IMR-90 (cell line): Measurements from ENCODE around the gene TNFRSF1B. TPM values are rescaled to one million over a fixed set of nuclear protein-coding genes. Genes with fewer than 3 reads are reported as not detected.
A peak's percentile ranks its signal among the peaks of the same experiment; 100 is the strongest.

Experiments
- ATAC-seq: fragments of 200-7000 bp; cut with Tn5 transposase; 2 replicates; pipeline ENCODE4 v1.9.1; 2020; ENCODE audit warnings: low read depth, mild to moderate bottlenecking, moderate library complexity
- BruUV-seq: library from RNA; stranded (reverse); fragments of 400-500 nt; replicated peaks from 2 replicates; lab custom pipeline; 2021; lab: Mats Ljungman, UMichigan
- CTCF ChIA-PET: fragments of 300-600 bp; formaldehyde crosslinking; extraction: SDS; loops from one replicate; lab custom pipeline; 2021; ENCODE audit warnings: antibody characterized with exemption; lab: Yijun Ruan, JAX
- POLR2A ChIA-PET: fragments of 300-600 bp; sonication (Branson Sonifier 250); formaldehyde crosslinking; loops from one replicate; lab custom pipeline; 2022; ENCODE audit warnings: antibody characterized with exemption; ENCODE audit not compliant: unreplicated experiment; lab: Charles Lee
- DNase-seq: peaks from one replicate; pipeline ENCODE4 v3.0.0; 2013
- H2AFZ ChIP-seq: replicated peaks from 2 replicates; pipeline ENCODE3; 2013; ENCODE audit warnings: low read length, mild to moderate bottlenecking; ENCODE audit not compliant: poor library complexity
- H2AK5ac ChIP-seq: 2 replicates; pipeline ENCODE4 v1.6.1; 2013; ENCODE audit warnings: low read depth, low read length, inconsistent platforms
- H2AK9ac ChIP-seq: replicated peaks from 2 replicates; pipeline ENCODE3; 2013; ENCODE audit warnings: mild to moderate bottlenecking, low read depth, low read length, moderate library complexity; ENCODE audit not compliant: poor library complexity
- H2BK120ac ChIP-seq: 2 replicates; pipeline ENCODE4 v1.6.1; 2013; ENCODE audit warnings: low read depth, low read length, inconsistent platforms
- H2BK15ac ChIP-seq: 3 replicates; pipeline ENCODE4 v1.6.1; 2013; ENCODE audit warnings: low read depth, low read length, inconsistent platforms
- H2BK20ac ChIP-seq: 2 replicates; pipeline ENCODE4 v1.6.1; 2013; ENCODE audit warnings: low read depth, mild to moderate bottlenecking, inconsistent platforms, low read length, moderate library complexity
- H2BK5ac ChIP-seq: 2 replicates; pipeline ENCODE4 v1.6.1; 2013; ENCODE audit warnings: mild to moderate bottlenecking, low read depth, low read length, inconsistent platforms; ENCODE audit not compliant: poor library complexity, severe bottlenecking
- H3K14ac ChIP-seq: replicated peaks from 2 replicates; pipeline ENCODE4 v1.6.1; 2013; ENCODE audit warnings: low read depth, low read length, inconsistent platforms
- H3K18ac ChIP-seq: 2 replicates; pipeline ENCODE4 v1.6.1; 2013; ENCODE audit warnings: low read depth, low read length, control low read depth
- H3K23ac ChIP-seq: 2 replicates; pipeline ENCODE4 v1.6.1; 2013; ENCODE audit warnings: low read depth, low read length, inconsistent platforms
- H3K27ac ChIP-seq: 2 replicates; pipeline ENCODE4 v1.5.1; 2013; ENCODE audit warnings: mild to moderate bottlenecking, control low read depth, low read length; ENCODE audit not compliant: insufficient read depth
- H3K27me3 ChIP-seq: 2 replicates; pipeline ENCODE4 v1.6.1; 2013; ENCODE audit warnings: low read length; ENCODE audit not compliant: control insufficient read depth, insufficient read depth
- H3K36me3 ChIP-seq: 2 replicates; pipeline ENCODE4 v1.6.1; 2013; ENCODE audit warnings: low read length, mixed read lengths; ENCODE audit not compliant: control insufficient read depth, insufficient read depth
- H3K4ac ChIP-seq: 2 replicates; pipeline ENCODE4 v1.6.1; 2013; ENCODE audit warnings: low read depth, low read length, inconsistent platforms
- H3K4me1 ChIP-seq: 2 replicates; pipeline ENCODE4 v1.6.1; 2013; ENCODE audit warnings: low read length, mixed read lengths; ENCODE audit not compliant: control insufficient read depth, insufficient read depth
- H3K4me2 ChIP-seq: 2 replicates; pipeline ENCODE4 v1.6.1; 2013; ENCODE audit warnings: low read depth, mild to moderate bottlenecking, control low read depth, low read length, moderate library complexity
- H3K4me3 ChIP-seq: 2 replicates; pipeline ENCODE4 v1.5.1; 2013; ENCODE audit warnings: low read depth, mild to moderate bottlenecking, control low read depth, low read length, moderate library complexity; ENCODE audit not compliant: insufficient read depth
- H3K56ac ChIP-seq: 2 replicates; pipeline ENCODE4 v1.6.1; 2013; ENCODE audit warnings: low read length, inconsistent platforms; ENCODE audit not compliant: insufficient read depth; ENCODE audit errors: extremely low read depth
- H3K79me1 ChIP-seq, 2 experiments: 2 replicates each; pipeline ENCODE4 v1.6.1; 2013; ENCODE audit warnings: low read length in 2 of 2, inconsistent platforms in 1 of 2, low read depth in 1 of 2
- H3K9ac ChIP-seq: 2 replicates; pipeline ENCODE4 v1.6.1; 2013; ENCODE audit warnings: low read depth, low read length, control low read depth
- H3K9me1 ChIP-seq: 2 replicates; pipeline ENCODE4 v1.6.1; 2013; ENCODE audit warnings: low read length, inconsistent platforms; ENCODE audit not compliant: insufficient read depth
- H3K9me3 ChIP-seq: 2 replicates; pipeline ENCODE4 v1.6.1; 2013; ENCODE audit warnings: low read length; ENCODE audit not compliant: control insufficient read depth, insufficient read depth
- H4K20me1 ChIP-seq: 2 replicates; pipeline ENCODE4 v1.6.1; 2013; ENCODE audit warnings: low read length, inconsistent platforms; ENCODE audit not compliant: insufficient read depth
- H4K5ac ChIP-seq: 2 replicates; pipeline ENCODE4 v1.6.1; 2013; ENCODE audit warnings: mild to moderate bottlenecking, low read depth, low read length, control low read depth
- H4K8ac ChIP-seq, 2 experiments: 2 replicates each; pipeline ENCODE4 v1.6.1; 2013; ENCODE audit warnings: low read depth in 2 of 2, low read length in 2 of 2, control low read depth in 1 of 2, inconsistent platforms in 1 of 2
- H4K91ac ChIP-seq: 2 replicates; pipeline ENCODE4 v1.6.1; 2013; ENCODE audit warnings: low read depth, low read length, inconsistent platforms; ENCODE audit not compliant: insufficient read depth
- CEBPB ChIP-seq: IDR thresholded peaks from 2 replicates; pipeline ENCODE4 v1.6.1; 2012; ENCODE audit warnings: low read depth, low read length, improper control_type of control experiment
- CHD1 ChIP-seq: IDR thresholded peaks from 2 replicates; pipeline ENCODE4 v1.6.1; 2012; ENCODE audit warnings: low read depth, low read length, improper control_type of control experiment
- FOS ChIP-seq: fragments of 150-350 bp; IDR thresholded peaks from 2 replicates; pipeline ENCODE4 v1.6.1; 2016; ENCODE audit warnings: low read depth, low read length
- MAZ ChIP-seq: IDR thresholded peaks from 2 replicates; pipeline ENCODE4 v1.6.1; 2012; ENCODE audit warnings: low read depth, mild to moderate bottlenecking, low read length, improper control_type of control experiment, moderate library complexity, borderline replicate concordance
- RCOR1 ChIP-seq: IDR thresholded peaks from 2 replicates; pipeline ENCODE4 v1.6.1; 2012; ENCODE audit warnings: mild to moderate bottlenecking, low read length, improper control_type of control experiment; ENCODE audit not compliant: insufficient replicate concordance
- WGBS, 2 experiments: methylation state at CpG; one replicate each; pipeline versions ENCODE4 v1.1.5 to v1.1.7; 2013; ENCODE audit warnings: missing lambda C conversion rate in 2 of 2; ENCODE audit not compliant: insufficient read length in 1 of 2; ENCODE audit errors: extremely low coverage in 2 of 2; 5-methylcytosine and 5-hydroxymethylcytosine counted together
- dilution Hi-C: fragments of 300-500 bp; cut with HindIII; formaldehyde crosslinking; loops from one replicate; pipeline ENCODE4 v1.14.3; 2018; ENCODE audit warnings: low sequenced_read_pairs; ENCODE audit not compliant: unreplicated experiment
- in situ Hi-C: fragments of 300-500 bp; cut with MboI; formaldehyde crosslinking; loops from 3 replicates; pipeline ENCODE4 v1.14.3; 2019; ENCODE audit warnings: low sequenced_read_pairs, inconsistent platforms, mixed read lengths
- intact Hi-C: fragments of 100-400 bp; cut with micrococcal nuclease; formaldehyde crosslinking; loops from 2 replicates; pipeline ENCODE4 v1.10.0; 2022
- polyA plus RNA-seq, 3 experiments: library from polyadenylated mRNA; depleted of rRNA; stranded (reverse); fragments of >200 nt; gene quantifications; 2 replicates each; pipeline ENCODE4 v1.2.3, GENCODE V29; 2012; ENCODE audit warnings: low replicate concordance in 1 of 3
- total RNA-seq: library from RNA; depleted of rRNA; stranded (reverse); fragments of >200 nt; gene quantifications from 2 replicates; pipeline ENCODE4 v1.2.3, GENCODE V29; 2012

TNFRSF1B gene
- total and polyA plus RNA-seq, 2 of the 4 experiments (the other 2 are of a cell fraction), result 4.3 to 8.9 TPM

DNA sequence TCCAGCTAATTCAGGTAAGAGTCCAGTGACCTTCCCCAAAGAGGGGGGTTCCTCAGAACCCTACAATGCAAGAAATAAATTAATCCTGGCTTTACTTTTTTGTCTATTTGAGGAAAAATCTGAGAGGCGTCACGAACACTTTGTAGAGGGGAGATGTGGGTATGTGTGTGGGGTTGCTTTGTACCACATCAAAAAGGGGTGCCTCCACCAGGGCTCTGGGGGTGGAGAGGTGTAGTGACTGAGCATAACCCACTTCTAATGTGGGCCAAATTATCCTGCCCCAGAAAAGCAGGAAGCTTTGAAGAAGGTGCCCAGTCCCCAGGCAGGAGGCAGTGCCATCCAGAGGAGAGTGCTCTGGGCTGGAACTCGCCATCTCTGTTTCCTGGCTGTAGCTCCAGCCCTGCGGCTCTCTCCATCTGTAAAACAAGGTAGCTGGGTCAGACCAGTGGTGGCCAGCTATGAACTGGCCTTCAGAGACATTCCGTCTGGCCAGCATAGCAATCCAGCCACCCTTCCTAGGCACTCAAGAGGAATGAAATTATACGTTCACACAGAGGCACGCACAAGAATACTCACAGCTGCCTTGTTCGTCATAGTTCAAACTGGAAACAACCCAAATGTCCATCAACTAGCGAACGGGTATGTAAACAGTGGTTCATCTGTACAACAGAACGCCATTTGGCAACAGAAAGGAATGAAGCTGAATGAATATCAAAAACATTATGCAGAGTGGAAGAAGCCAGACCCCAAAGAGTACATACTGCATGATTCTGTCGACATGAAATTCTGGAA lies 45.4 kb upstream of the TNFRSF1B start:
- dilution Hi-C loops, result no loop called here
- Histone ChIP-seq H2BK15ac (peak overlapping the region; percentile 17; the same call in 1 of the 3 replicates), H3K9ac (peak overlapping the region; percentile 50; the same call in 1 of the 2 replicates), H3K23ac (peak overlapping the region; percentile 66; the same call in 1 of the 2 replicates), H3K9me3 (no peaks in the 10 kb centered on the region), H3K4me1 (peaks cover 13% of the 10 kb centered on the region), H3K9me1 (no peaks in the 10 kb centered on the region), H2AK5ac (peak overlapping the region; percentile 1; the same call in 1 of the 2 replicates), H3K4ac (peak overlapping the region; percentile 58), H3K27ac (peak overlapping the region; percentile 94), H3K4me2 (peak overlapping the region; percentile 68), H3K36me3 (no peaks in the 10 kb centered on the region), H2AK9ac (no peak overlapping the region), H2BK120ac (peak overlapping the region; percentile 62), H4K8ac (peak overlapping the region; percentile 1 to 70; a peak in 3 of 4 replicates), H3K27me3 (no peaks in the 10 kb centered on the region), H4K20me1 (no peaks in the 10 kb centered on the region), H3K18ac (peak overlapping the region; percentile 90), H2AFZ (peak overlapping the region; percentile 78), H3K4me3 (no peak overlapping the region), H2BK5ac (peak overlapping the region; percentile 92), H3K14ac (peak overlapping the region; percentile 51; the same call in 1 of the 2 replicates), H3K56ac (no peak overlapping the region), H4K5ac (peak overlapping the region; percentile 89), H4K91ac (peak overlapping the region; percentile 77), H3K79me1 (no peaks in the 10 kb centered on the region), H2BK20ac (peak overlapping the region; percentile 80)
- in situ Hi-C loops, result no loop called here
- 62% methylated on average over 4 of the region's 12 CpGs; no CpG with 5 or more reads in 1 of the 2 experiments for WGBS, 2 experiments
- ATAC-seq, result peak; percentile 77
- intact Hi-C loops, result loop anchor here (10.0 kb wide), 1 partner anchor 533 kb away; no protein-coding TSS in a partner anchor
- BruUV-seq, result no TSS peak
- ChIA-PET POLR2A (interaction anchor here (0.6 kb wide), 1 partner anchor 15 kb away, joined by 3 read pairs; no protein-coding TSS in a partner anchor), CTCF (interaction anchor here (0.5 to 1.1 kb wide), 4 partner anchors 12 to 308 kb away, joined by 3 to 6 read pairs (median 4); no protein-coding TSS in a partner anchor)
- no peak for TF ChIP-seq CHD1
- 0 out of 2 replicates have a peak, but pooled peaks have one; percentile 17 for TF ChIP-seq MAZ
- peak; percentile 87 for TF ChIP-seq CEBPB
- peak; percentile 87 for TF ChIP-seq RCOR1
- peak; percentile 54 for TF ChIP-seq FOS
- peak; percentile 97 for DNase-seq
